Measurements from ENCODE around the gene ETNK1. TPM values are rescaled to one million over a fixed set of nuclear protein-coding genes. Genes with fewer than 3 reads are reported as not detected.
A peak's percentile ranks its signal among the peaks of the same experiment; 100 is the strongest.

ETNK1 gene
- polyA plus RNA-seq, 2 of the 4 experiments (the other 2 are of a cell fraction) = 20.9 to 52.7 TPM

- 31% methylated on average over 3 of the region's 3 CpGs for WGBS (ENCODE audit: missing lambda C conversion rate)
- DNase-seq (ENCODE audit: low read depth in 1 of 2, low spot score in 1 of 2) = peak in 1 of 2 experiments; percentile 23
- H3K9me3 ChIP-seq = no peaks in the 10 kb centered on the region
- H3K4me3 ChIP-seq = no peak overlapping the region
- ChIA-PET CTCF (interaction anchor here (0.7 kb wide), 1 partner anchor 13 kb away, joined by 3 read pairs; no protein-coding TSS in a partner anchor), POLR2A (interaction anchor here (1.1 kb wide), 1 partner anchor 87 kb away, joined by 3 read pairs; no protein-coding TSS in a partner anchor)
- H3K4me2 ChIP-seq = no peak overlapping the region
- TF ChIP-seq NFE2L2 (conservative IDR thresholded peaks at IDR 0.05; ENCODE audit: low read length) (no peak), SMC3 (IDR thresholded peaks at IDR 0.05) (peak; percentile 74), CBX8 (IDR thresholded peaks at IDR 0.05) (no peak), ZC3H11A (IDR thresholded peaks at IDR 0.05) (no peak), CTCF (IDR thresholded peaks at IDR 0.05) (peak; percentile 78), ESRRA (IDR thresholded peaks at IDR 0.05; ENCODE audit: borderline replicate concordance, low read length) (no peak), HEYL (CRISPR knock-in tag; IDR thresholded peaks at IDR 0.05) (no peak), ZFP36 (IDR thresholded peaks at IDR 0.05; ENCODE audit: borderline replicate concordance, partially characterized antibody) (no peak), RAD21 (conservative IDR thresholded peaks at IDR 0.05 in 1 of 2, IDR thresholded peaks at IDR 0.05 in 1 of 2) (peak; percentile 80 to 86), PHF8 (IDR thresholded peaks at IDR 0.05; ENCODE audit: borderline replicate concordance, low read depth) (no peak), MAFK (IDR thresholded peaks at IDR 0.05; ENCODE audit: partially characterized antibody) (no peak)
- peak in 1 of 2 experiments; percentile 30; a peak in 1 of 6 replicates for ATAC-seq
- peaks cover 24% of the 10 kb centered on the region; the same call in 2 of the 3 replicates for H3K4me1 ChIP-seq
- H3K27ac ChIP-seq = no peak overlapping the region
- no peak for FAIRE-seq
Measured at GRCh38 chr12:22631863-22632463, 7.0 kb downstream of the ETNK1 start.

- ATAC-seq (no peak), FAIRE-seq (no peak), DNase-seq (ENCODE audit: low read depth in 1 of 2, low spot score in 1 of 2) (no peak)
- no peak overlapping the region for H3K27ac ChIP-seq
- H3K4me2 ChIP-seq = no peak overlapping the region
- H3K4me1 ChIP-seq = peaks cover 10% of the 10 kb centered on the region; the same call in 2 of the 3 replicates
- 83% methylated on average over 3 of the region's 3 CpGs for WGBS (ENCODE audit: missing lambda C conversion rate)
- CTCF ChIA-PET = interaction anchor here (1.0 kb wide), 1 partner anchor 9 kb away, joined by 3 read pairs; no protein-coding TSS in a partner anchor
- no peak for TF ChIP-seq CHD4 (IDR thresholded peaks at IDR 0.05; ENCODE audit: borderline replicate concordance)
- no peak for TF ChIP-seq NR3C1 (IDR thresholded peaks at IDR 0.05)
- TF ChIP-seq JUNB (IDR thresholded peaks at IDR 0.05) = no peak
- TF ChIP-seq HEYL (CRISPR knock-in tag; IDR thresholded peaks at IDR 0.05) = no peak
- no peak for TF ChIP-seq ZC3H11A (IDR thresholded peaks at IDR 0.05)
- TF ChIP-seq FOSL2 (IDR thresholded peaks at IDR 0.05) = no peak
- no peak for TF ChIP-seq FOSL2 (CRISPR knock-in tag; IDR thresholded peaks at IDR 0.05)
- TF ChIP-seq PBX3 (IDR thresholded peaks at IDR 0.05) = no peak
- TF ChIP-seq EHF (CRISPR knock-in tag; IDR thresholded peaks at IDR 0.05) = no peak
- no peak for TF ChIP-seq HES2 (IDR thresholded peaks at IDR 0.05)
- no peak for TF ChIP-seq USF2 (IDR thresholded peaks at IDR 0.05)
- no peak for TF ChIP-seq RNF2 (IDR thresholded peaks at IDR 0.05; ENCODE audit: borderline replicate concordance, low read depth)
- TF ChIP-seq FOSB (CRISPR knock-in tag; IDR thresholded peaks at IDR 0.05) = no peak
- no peak for TF ChIP-seq HOXA7 (CRISPR knock-in tag; IDR thresholded peaks at IDR 0.05)
- TF ChIP-seq MAZ (IDR thresholded peaks at IDR 0.05; ENCODE audit: borderline replicate concordance, low read depth, low read length) = no peak
- TF ChIP-seq CBX8 (IDR thresholded peaks at IDR 0.05) = no peak
- no peaks in the 10 kb centered on the region for H3K9me3 ChIP-seq
- POLR2A ChIA-PET = no interaction called here
- no peak overlapping the region for H3K4me3 ChIP-seq
Measured at GRCh38 chr12:22634883-22635282, 9.9 kb downstream of the ETNK1 start.
